ENCODE results near the gene RAD51B.
"Not testable (repeated sequence)": the region's sequence is repeated elsewhere in the genome, so short reads cannot be mapped to it uniquely, and the experiment has no call there.

The RAD51B gene

DNA sequence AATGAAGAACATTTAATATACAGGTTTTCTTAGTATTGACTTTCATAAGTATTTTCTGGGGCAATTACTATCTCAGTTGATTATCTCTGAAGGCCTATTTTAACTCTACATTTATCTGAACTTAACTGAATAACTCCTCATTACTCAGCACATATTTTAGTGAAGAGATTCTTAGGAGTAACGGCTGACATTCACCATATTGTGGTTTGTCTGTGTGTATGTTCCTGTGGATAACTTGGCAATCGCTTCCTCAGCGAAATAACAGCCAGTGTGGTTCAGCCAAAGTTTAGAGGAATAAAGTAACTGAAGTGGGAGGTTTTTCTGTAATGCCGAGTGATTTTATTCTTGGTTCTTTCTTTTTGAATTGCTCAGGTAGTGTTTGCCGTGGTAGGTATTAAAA, 168.0 kb downstream of the RAD51B start:
- peak; percentile 78 for DNase-seq

DNA sequence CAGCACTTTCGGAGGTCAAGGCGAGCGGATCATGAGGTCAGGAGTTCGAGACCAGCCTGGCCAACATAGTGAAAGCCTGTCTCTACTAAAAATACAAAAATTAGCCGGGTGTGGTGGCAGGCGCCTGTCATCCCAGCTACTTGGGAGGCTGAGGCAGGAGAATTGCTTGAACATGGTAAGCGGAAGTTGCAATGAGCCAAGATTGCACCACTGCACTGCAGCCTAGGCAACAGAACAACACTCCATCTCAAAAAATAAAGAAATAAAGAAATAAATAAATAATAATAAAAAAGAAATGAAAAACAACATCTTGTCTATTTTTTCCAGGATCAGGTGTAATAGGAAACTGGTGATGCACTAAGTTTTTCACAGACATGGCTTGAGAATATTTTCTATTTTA, 168.6 kb downstream of the RAD51B start:
- DNase-seq, result not testable (repeated sequence)

DNA sequence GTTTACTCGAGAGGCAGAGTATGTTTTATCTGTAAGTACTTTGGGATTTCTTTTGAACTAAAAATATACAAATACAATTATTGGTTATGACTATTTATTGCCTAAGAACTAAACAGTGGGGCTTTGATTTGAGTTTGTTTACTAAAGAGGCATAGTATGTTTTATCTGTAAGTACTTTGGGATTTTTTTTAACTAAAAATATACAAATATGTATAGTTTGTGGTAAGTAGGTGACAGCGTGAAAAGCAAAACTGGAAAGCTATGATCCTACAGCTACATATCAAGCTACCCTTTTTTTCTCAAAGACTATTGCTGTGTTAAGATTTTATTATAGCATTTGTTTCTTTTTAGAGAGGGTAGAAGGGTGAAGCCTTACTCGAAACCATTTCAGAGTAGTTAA, 171.0 kb downstream of the RAD51B start:
- DNase-seq, result no peak

DNA sequence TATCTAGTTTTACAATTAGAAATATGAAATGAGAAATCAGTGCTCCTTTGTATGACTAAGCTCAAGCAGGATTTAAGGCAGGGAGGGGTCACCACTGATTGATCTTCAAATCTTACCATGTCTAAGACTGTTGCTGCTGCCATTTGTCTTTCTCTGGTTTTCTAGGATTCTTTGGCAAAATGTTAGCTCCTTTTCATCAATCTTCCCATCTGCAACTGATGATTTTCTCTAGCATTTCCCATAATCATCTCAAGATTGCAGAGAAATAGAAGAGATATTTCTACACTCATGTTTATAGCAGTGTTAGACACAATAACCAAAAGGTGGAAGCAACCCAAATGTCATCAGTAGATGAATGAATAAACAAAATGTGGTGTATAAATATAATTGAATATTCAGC, 175.0 kb downstream of the RAD51B start:
- no peak for DNase-seq

DNA sequence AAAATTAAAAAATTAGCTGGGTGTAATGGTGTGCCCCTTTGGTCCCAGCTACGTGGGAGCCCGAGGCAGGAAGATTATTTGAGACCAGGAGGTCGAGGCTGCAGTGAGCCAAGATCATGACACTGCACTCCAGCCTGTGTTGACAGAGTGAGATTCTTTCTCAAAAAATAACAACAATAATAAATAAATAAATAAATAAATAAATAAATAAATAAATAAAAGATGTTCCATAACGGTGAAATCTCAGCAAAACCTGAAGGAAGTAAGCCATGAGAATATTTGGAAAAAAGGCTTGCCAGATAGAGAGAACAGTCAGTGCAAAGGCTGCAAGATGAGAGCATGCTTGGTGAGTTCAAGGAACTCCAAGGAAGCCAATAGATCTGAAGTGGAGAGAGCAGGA, 176.7 kb downstream of the RAD51B start:
- DNase-seq, result no peak

DNA sequence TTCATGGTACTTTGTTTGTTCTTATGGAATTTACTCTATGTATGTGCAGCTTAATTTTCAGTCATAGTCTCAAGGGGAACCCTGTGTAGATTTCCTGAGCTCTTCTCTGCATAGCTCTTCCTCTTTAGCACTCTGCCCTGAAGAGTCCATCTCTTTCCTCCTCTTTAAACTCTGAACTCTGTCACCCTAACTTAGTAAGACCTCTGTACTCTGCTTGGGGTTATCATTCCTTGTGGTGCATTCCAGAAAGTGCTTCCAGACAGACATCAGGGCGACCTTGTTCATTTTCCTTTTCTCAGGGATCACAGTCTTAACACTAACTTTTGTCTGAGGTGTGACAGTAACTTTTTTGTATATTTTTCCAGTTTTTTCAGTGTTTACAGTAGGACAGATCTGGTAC, 179.3 kb downstream of the RAD51B start:
- DNase-seq, result no peak

DNA sequence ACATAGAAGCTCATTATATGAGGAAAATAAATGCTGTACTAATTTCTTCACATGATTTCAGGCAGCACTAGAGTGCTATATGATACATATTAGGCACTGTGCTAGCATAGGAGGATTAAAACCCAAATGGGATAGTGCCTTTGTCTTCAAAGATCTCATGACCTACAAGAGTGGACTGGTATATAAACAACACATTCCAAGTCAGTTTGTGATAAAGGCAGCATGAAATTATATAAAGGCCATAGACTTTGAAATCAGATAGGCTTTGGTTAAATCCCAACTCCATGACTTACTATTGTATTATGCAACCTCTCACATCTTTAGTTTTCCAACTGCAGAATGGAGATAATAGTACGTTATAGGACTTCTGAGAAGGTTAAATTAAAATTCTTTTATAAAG, 179.7 kb downstream of the RAD51B start:
- DNase-seq, result peak; percentile 67

DNA sequence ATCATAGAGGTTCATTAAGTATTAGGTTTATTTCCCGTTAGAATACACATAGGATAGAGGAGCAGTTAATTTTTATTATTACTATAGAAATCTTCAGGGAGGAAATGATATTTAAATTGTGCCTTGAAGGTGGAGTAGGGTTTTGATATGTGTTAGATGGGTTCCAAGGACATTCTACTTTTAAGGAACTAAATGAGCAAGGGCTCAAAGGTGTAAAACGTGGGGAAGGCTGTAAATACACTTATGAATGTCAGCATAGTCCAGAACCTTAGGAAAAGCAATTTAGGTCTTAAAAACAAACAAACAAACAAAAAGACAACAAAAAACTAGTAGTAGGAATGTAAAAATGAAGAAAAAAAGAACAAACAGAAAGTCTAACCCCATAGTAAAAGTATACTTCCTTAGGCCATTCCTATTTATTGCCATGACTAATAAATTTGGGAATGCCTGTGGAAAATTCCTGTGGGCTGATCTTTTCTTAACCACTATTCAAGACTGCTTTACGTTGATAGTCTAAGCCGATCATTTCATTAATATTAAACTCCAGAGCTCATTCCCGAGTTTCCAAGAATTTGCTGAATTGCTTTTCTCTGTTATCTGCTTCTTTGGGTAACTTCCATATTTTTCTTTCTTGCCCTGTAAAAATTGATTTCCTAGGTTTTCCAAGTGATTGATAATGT, 180.3 kb downstream of the RAD51B start:
- DNase-seq, result peak; percentile 85

DNA sequence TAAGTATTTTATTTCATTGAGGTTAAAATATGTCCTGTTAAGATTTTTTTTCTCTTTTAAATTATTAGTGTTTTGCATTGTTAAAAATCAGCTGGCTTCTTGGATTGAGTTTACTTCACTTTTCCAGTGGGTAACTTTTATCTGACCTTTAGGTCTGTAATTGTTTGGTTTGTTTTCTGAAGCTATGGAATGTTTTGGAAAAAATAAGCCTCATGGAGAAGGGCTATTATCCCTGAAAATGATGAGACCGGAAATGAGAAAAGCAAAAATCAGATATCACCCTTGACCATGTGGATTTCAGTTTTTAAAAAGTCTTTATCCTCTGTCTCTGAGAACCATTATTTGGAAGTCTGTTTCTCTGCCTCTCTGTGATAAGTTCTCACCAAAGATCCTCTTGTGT, 180.9 kb downstream of the RAD51B start:
- DNase-seq, result no peak

DNA sequence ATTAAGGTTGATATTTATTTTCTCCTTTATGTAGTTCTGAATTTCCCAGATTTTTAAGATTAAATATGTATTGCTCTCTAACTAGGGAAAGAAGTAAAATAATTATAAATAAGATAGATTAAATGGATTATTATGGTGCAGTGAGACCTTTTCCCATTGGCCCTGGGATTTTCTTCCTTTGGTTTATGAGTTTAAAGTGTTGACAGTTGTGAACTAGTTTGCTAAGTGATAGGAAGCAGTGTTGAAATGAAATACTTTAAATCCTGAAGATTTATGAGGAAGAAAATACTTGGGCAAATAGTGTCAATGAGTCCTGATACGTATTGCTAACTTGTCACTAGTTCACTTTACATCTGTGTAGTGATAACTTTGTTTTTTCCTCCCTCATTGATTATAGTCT, 188.9 kb downstream of the RAD51B start:
- no peak for DNase-seq

DNA sequence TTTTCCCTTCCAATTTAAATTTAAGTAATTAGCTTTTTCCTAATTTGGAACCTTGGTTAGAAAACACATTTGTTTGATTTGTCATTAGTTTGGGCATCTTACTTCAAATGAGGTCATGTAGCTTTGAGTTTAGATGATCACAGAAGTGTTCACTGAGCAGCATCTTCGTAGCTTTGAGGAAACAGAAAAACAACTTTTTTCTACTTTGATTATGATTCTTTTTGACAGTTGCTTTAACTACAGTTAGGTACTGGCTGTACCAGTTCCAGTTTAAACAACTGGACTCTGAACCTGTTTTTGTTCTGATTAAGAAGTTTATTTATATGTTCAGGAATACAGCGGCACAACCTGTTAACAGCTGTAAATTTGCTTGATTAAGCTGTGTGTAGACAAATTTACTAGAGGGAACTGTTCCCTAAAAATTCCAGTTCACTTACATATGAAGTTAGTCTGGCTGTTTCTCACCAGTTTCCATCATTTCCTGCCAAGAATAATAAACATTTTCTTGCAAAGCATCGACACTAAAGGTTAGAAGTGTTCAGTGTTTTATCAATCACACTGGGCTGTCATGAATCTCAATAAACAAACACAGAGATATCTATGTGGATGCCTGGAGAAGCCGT, 191.9 kb downstream of the RAD51B start:
- peak; percentile 76 for DNase-seq

DNA sequence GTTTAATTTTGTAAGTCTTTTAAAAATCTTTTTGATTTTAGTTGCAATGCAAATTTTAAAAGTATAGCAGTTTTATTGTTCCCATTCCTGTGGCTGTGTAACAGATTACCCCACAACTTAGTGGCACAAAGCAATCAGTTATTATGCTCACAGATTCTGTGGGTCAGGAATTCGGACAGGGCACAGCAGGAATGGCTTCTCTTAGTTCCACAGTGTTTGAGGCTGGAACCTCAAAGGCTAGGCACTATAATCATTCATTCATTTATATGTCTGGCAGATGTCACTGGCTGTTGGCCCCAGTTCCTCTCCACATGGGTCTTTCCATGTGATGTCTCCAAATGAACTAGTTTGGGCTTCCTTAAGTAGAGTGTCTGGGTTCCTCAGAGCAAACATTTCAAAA, 193.3 kb downstream of the RAD51B start:
- DNase-seq, result no peak

DNA sequence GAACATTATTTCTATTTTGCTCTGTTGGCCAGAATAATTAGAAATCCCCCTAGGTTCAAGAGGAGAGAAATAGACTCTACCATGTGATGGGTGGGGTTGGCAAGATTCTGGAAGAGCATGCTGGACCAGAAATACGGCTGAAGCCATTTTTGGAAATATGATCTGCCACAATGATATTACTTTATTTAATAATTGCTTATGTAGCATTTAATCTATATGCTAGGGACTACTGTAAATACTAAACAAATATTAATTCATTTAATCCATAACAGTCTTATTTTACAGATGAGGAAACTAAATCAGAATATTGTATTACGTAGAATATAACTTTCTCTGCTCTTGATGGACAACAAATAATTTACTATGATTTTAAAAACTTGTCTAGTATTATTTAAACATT, 193.7 kb downstream of the RAD51B start:
- DNase-seq, result no peak

DNA sequence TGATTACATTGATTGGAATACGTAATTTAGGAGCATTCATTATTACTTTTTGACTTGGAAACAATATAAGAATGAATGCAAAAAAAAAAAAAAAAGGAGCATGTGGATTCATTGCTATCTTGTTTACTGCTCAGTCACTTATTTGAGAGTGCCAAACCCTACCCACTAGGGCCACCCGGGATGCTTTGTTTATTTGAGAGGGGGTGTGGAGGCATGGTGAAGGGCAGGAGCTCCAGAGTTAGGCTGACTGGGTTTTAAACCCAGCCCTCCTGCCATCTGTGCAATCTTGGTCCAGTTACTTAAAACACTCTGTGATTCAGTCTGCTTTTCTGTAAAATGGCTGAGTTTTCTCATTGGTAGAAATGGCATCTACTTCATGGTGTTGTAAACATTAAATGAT, 195.2 kb downstream of the RAD51B start:
- DNase-seq, result no peak

DNA sequence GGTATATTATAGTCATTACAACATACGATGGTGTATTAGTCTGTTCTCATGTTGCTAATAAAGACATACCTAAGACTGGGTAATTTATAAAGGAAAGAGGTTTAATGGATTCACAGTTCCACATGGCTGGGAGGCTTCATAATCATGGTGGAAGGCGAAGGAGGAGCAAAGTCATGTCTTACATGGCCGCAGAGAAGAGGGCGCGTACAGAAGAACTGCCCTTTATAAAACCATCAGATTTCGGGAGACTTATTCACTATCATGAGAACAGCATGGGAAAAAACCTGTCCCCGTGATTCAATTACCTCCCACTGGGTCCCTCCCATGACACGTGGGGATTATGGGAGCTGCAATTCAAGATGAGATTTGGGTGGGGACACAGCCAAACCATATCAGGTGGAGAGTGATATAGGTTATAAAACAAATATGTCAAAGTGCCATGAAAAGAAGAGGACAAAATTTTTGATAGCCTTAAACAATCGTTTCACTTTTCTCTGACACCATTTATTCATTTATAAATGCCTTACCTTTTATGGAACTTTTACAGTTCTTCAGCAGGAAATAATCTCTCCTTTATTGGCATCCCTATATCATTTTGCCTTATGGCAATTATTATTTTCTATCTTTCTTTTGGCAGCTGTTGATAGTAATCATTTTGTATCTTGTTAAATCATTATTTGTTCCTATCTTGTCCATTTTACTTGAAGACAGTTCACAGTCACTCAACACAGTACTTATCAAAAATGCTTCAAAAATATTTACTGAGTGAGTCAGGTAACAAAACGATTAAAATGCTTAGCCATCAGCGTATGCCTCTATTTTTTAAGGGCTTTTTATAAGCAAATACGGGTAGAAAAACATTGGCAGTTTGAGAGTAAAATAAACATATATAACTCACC, 196.0 kb downstream of the RAD51B start:
- DNase-seq, result peak; percentile 22

DNA sequence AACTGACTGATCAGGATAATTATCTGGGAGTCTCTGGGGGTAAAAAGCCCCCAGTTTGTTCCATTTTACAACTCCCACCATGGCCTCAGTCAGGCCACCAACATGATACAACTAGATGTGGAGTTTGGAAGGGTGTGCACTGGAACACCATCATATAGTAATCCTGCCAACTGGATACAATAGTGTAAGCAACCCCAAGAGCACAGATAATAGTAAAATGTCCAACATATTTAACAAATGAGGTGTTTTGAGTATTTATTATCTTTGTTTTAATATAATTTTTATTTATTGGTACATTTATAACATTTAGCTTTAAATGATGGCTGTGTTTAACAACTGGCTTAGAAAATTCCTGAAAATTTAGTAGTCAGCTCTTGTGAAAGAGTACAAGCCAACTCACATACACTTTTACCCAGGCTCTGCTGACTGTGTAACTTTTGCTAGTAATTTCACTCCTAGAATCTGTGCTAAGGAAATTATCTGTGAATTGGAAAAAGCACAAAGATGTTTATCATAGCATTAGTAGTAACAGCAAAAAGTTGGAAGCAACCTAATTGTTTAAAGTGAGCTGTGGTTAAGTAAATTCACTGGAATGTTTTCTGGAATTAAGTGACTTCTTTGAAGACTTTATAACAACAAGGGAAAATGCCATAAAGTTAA, 196.8 kb downstream of the RAD51B start:
- DNase-seq, result peak; percentile 53

DNA sequence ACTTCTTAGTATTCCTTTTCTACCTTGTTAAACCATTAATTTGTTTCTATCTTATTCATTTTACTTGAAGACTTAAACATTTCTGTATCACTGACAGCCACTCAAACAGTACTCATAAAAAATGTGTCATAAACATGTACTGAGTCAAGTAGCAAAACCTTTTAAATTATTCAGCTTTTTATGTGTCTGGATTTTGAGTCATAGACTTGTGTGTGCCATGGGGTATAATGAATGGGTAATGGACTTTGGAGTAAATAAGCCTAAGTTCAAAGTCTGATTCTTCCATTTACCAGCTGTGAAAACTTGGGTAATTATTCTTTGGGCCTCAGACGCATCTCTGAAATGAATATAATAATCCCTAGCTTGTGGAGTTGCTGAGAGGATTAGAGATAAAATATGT, 199.0 kb downstream of the RAD51B start:
- DNase-seq, result peak; percentile 59

DNA sequence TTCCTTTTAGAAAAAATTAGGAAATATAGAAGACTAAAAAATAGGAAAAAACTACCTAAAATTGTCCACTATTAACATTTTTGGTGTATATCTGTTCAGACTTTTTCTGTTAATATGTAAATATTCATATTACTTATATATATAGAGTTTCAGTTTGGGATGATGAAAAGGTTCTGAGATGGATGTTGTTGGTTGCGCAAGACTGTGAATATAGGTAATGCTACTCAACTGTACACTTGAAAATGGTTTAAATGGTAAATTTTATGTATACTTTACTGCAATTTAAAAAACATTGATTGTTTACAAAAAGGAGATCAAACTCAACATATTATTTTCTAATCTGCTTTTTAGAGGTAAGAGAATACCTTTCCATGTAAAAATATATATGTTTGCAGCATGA, 200.9 kb downstream of the RAD51B start:
- no peak for DNase-seq

DNA sequence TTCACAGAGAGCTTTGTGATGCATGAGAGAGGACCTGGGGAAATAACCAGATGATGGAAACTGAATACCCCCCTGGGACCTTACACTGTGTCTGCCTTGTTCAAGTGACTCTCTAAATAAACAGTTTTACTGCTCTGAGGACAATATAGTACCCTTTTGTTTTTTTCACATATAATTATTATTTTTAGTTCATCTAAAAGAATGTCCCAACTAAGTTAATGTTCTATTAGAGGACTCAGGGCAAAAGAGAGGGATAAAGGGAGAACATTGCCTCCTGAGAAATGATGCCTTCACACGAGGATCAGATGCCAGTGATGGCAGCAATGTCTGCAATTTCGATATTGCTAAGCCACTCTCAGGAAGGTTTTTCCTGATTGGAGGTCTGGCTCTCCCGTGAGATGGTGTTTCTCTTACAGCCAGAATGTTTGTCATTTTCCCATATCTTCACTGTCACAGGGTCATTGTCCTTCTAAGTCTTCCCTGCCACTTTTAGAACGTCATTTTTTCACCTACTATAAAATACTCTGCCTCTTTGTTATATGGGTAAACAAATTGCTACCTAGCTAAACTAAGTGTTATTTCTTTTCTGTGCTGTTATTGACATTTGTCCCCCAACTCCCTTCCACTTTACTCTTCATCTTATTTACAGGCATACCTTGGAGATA, 201.6 kb downstream of the RAD51B start:
- no peak for DNase-seq

DNA sequence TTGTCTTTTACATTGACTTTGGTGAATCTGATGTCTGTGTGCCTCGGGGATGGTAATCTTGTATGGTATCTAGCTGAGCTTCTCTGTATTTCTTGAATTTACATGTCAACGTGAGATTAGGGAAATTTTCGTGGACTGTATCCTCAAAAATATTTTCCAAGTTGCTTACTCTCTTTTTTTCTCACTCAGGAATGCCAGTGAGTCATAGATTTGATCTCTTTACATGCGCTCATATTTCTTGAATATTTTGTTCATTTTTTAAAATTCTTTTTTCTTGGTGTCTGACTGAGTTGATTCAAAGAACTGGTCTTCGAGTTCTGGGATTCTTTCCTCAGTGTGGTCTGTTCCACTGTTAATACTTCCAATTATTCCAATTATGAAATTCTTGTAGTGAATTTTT, 207.7 kb downstream of the RAD51B start:
- peak; percentile 64 for DNase-seq

DNA sequence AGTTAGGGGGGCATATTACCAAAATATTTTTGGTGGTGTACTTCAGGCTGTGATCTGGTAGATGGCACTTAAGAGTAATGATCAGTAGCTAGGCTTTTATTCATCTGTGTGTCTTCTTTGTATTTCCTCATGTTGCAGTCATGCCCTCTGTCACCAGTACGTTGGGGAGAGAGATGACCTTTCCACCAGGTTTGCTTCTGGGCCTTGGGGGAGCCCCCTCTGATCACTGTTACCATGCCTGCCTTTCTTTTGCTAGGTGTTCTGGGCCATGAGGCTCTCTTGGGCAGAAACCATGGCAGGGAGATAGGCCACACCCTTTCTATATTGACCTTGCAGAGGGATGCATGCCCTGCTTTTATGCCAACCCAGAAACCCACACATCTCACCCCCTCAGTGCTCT, 208.5 kb downstream of the RAD51B start:
- no peak for DNase-seq

DNA sequence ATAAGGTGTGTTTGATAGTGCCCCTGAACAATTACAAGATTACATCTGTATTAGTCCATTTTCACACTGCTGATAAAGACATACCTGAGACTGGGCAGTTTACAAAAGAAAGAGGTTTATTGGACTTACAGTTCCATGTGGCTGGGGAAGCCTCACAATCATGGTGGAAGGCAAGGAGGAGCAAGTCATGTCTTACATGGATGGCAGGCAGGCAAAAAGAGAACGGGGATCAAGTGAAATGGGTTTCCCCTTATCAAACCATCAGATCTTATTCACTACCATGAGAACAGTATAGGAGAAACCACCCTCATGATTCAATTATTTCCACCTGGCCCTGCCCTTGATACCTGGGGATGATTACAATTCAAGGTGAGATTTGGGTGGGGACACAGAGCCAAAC, 211.4 kb downstream of the RAD51B start:
- not testable (repeated sequence) for DNase-seq

DNA sequence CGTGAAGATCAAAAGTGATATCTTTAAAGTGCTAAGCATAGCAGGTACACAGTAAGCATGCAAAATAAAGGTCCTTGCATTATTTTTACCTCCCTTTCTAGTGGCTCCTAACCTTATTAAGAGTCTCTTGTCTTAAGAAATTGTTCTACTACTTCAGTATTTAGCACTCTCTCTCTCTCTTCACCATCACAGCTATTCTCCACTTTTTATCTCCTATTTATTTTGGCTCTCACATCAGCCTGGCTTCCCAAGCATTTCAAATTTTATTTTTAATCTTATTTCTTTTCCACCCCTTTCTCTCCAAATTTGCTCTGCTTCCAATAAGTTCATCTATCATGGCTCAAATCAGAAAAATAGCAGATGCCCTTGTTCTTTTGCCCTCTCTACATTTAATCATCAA, 212.6 kb downstream of the RAD51B start:
- DNase-seq, result no peak

Data from HCEC 1CT (cell line).